Retinal pigment epithelial cell (primary cell): Measurements from ENCODE around the gene DMAP1.

Source experiments
- DNase-seq: peaks from one replicate; pipeline ENCODE4 v3.0.0-alpha.2; 2010; ENCODE audit warnings: low read depth
- H3K4me3 ChIP-seq: 2 replicates; pipeline ENCODE4 v1.5.1; 2011; ENCODE audit warnings: mild to moderate bottlenecking, low read length, control low read depth, moderate library complexity
- TF ChIP-seq, protein P1 (sequence below): conservative IDR thresholded peaks from 2 replicates; pipeline ENCODE4 v1.5.1; 2011; ENCODE audit warnings: low read depth, low read length, control low read depth, inconsistent platforms

DMAP1 gene

DNA sequence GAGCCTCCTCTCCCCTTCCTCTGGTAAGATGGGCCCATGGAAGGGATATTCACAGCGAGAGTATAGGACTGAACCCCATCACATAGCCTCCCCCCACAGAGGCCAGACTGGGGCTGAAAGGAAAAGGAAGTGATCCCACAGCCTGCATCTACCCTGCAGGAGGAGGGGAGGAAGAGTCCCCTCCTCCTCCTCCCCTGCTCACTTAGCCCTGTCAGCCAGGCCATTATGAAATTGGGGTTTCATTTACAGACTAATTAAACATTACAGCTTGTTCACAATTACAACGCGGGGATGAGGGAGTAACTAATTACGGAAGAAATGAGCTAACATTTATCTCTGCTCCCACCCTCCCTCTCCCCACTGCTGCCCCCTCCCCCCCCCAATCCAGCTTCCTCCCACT lies 25.4 kb downstream of the DMAP1 start:
- DNase-seq, result no peak
- no peak overlapping the region for H3K4me3 ChIP-seq
- TF ChIP-seq, protein P1, sequence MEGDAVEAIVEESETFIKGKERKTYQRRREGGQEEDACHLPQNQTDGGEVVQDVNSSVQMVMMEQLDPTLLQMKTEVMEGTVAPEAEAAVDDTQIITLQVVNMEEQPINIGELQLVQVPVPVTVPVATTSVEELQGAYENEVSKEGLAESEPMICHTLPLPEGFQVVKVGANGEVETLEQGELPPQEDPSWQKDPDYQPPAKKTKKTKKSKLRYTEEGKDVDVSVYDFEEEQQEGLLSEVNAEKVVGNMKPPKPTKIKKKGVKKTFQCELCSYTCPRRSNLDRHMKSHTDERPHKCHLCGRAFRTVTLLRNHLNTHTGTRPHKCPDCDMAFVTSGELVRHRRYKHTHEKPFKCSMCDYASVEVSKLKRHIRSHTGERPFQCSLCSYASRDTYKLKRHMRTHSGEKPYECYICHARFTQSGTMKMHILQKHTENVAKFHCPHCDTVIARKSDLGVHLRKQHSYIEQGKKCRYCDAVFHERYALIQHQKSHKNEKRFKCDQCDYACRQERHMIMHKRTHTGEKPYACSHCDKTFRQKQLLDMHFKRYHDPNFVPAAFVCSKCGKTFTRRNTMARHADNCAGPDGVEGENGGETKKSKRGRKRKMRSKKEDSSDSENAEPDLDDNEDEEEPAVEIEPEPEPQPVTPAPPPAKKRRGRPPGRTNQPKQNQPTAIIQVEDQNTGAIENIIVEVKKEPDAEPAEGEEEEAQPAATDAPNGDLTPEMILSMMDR, result no peak

DNA sequence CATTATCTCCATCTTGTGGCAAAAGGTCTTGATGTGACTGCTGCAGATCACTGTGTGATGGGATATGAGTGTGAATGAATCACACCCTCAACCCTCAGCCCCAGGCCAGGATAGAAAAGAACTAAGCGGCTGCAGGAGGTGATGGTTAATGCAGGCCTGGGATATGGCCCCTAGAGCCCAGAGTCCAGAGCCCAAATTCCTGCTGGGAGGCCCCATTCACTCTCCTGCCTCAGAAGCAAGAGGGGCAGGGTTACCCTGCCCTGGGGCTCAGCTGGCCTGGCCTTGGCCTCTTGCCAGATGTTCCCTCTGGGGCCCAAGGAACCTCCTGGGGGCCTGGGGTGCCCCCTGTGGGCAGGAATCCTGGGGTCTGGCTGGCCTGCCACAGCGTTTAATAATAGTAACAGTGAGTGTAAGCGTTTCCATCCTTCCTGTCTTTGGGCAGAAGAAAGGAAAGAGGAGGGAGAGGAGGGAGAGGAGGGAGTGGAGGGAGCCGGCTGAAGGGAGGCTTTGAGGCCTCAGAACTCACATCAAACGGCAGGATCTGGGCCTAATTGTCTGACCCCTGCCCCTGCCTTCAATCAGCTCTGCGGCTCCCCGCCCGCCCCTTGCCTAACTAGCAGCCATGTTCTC lies 26.2 kb downstream of the DMAP1 start:
- DNase-seq, result no peak
- no peak overlapping the region for H3K4me3 ChIP-seq
- TF ChIP-seq, protein P1, result peak; percentile 41

GRCh38 chr1:44239961-44240371 lies 26.7 kb downstream of the DMAP1 start:
- no peak for DNase-seq
- no peak overlapping the region for H3K4me3 ChIP-seq
- TF ChIP-seq, protein P1, result no peak

GRCh38 chr1:44240802-44241671 lies 27.8 kb downstream of the DMAP1 start:
- H3K4me3 ChIP-seq, result no peak overlapping the region
- TF ChIP-seq, protein P1, result no peak

GRCh38 chr1:44242746-44243145 lies 29.5 kb downstream of the DMAP1 start:
- DNase-seq, result no peak
- TF ChIP-seq, protein P1, result no peak

More at GRCh38 chr1:44240802-44241671, 27.8 kb downstream of the DMAP1 start:
- DNase-seq, result no peak

GRCh38 chr1:44243782-44244495 lies 30.7 kb downstream of the DMAP1 start:
- TF ChIP-seq, protein P1, result no peak
- no peak for DNase-seq

More at GRCh38 chr1:44242746-44243145, 29.5 kb downstream of the DMAP1 start:
- H3K4me3 ChIP-seq, result no peak overlapping the region

More at GRCh38 chr1:44243782-44244495, 30.7 kb downstream of the DMAP1 start:
- no peak overlapping the region for H3K4me3 ChIP-seq
